ENCODE data around the gene EFHC1.
"Not testable (repeated sequence)": the region's sequence is repeated elsewhere in the genome, so short reads cannot be mapped to it uniquely, and the experiment has no call there.

Gene EFHC1

GRCh38 chr6:52419809-52420667 is at the start of gene EFHC1:
Gene EFHC1, plus strand, starts transcription at chr6:52420342. Its CDS starts 69 bp downstream, at chr6:52420411.
- peak; percentile 98 for DNase-seq

- no peak for DNase-seq
These were observed 48.4 kb upstream of the EFHC1 start for GRCh38 chr6:52371656-52372191.

GRCh38 chr6:52373151-52373690 is 46.9 kb upstream of the EFHC1 start:
- no peak for DNase-seq

- DNase-seq, result no peak
These were observed 45.9 kb upstream of the EFHC1 start for GRCh38 chr6:52374247-52374646.

- DNase-seq, result no peak
These were observed 44.2 kb upstream of the EFHC1 start for GRCh38 chr6:52375780-52376556.

GRCh38 chr6:52376763-52377162 is 43.4 kb upstream of the EFHC1 start:
- no peak for DNase-seq

GRCh38 chr6:52377538-52378221 is 42.5 kb upstream of the EFHC1 start:
- DNase-seq, result no peak

GRCh38 chr6:52381249-52381648 is 38.9 kb upstream of the EFHC1 start:
- DNase-seq, result no peak

GRCh38 chr6:52384145-52384766 is 35.9 kb upstream of the EFHC1 start:
- no peak for DNase-seq

- no peak for DNase-seq
These were observed 35.1 kb upstream of the EFHC1 start for GRCh38 chr6:52385074-52385473.

GRCh38 chr6:52388119-52388518 is 32.0 kb upstream of the EFHC1 start:
- not testable (repeated sequence) for DNase-seq

GRCh38 chr6:52388790-52389189 is 31.4 kb upstream of the EFHC1 start:
- no peak for DNase-seq

GRCh38 chr6:52389264-52389625 is 30.9 kb upstream of the EFHC1 start:
- DNase-seq, result no peak

GRCh38 chr6:52389626-52390360 is 30.3 kb upstream of the EFHC1 start:
- no peak for DNase-seq

- DNase-seq, result no peak
These were observed 29.8 kb upstream of the EFHC1 start for GRCh38 chr6:52390361-52390727.

GRCh38 chr6:52391599-52391998 is 28.5 kb upstream of the EFHC1 start:
- DNase-seq, result no peak

GRCh38 chr6:52392944-52393343 is 27.2 kb upstream of the EFHC1 start:
- no peak for DNase-seq

GRCh38 chr6:52393780-52394179 is 26.4 kb upstream of the EFHC1 start:
- no peak for DNase-seq

- DNase-seq, result no peak
These were observed 25.9 kb upstream of the EFHC1 start for GRCh38 chr6:52394251-52394666.

- DNase-seq, result no peak
These were observed 24.2 kb upstream of the EFHC1 start for GRCh38 chr6:52395969-52396368.

GRCh38 chr6:52399511-52400312 is 20.4 kb upstream of the EFHC1 start:
- DNase-seq, result peak; percentile 40

Data from amniotic stem cell (primary cell).